Measurements from ENCODE around the gene ARFGEF3. TPM values are rescaled to one million over a fixed set of nuclear protein-coding genes. Genes with fewer than 3 reads are reported as not detected.
A peak's percentile ranks its signal among the peaks of the same experiment; 100 is the strongest.
"Not testable (repeated sequence)": the region's sequence is repeated elsewhere in the genome, so short reads cannot be mapped to it uniquely, and the experiment has no call there.

Gene ARFGEF3
- polyA plus RNA-seq, 6 donors from 2014 or later = not detected

GRCh38 chr6:138205437-138206094, 43.8 kb downstream of the ARFGEF3 start:
- no peaks in the 10 kb centered on the region for H3K36me3 Mint-ChIP-seq
- no peak for DNase-seq
- H3K4me3 Mint-ChIP-seq = no peak overlapping the region
- no peaks in the 10 kb centered on the region for H3K4me1 Mint-ChIP-seq
- H3K27ac Mint-ChIP-seq = no peak overlapping the region
- H3K27me3 Mint-ChIP-seq = peaks cover 28 to 53% (median 38%) of the 10 kb centered on the region in 3 donors
- peaks cover 0 to 5% (median 0%) of the 10 kb centered on the region in 7 donors for H3K9me3 Mint-ChIP-seq
- no peak for ATAC-seq (ENCODE audit: low read depth in 2 of 2)

DNA sequence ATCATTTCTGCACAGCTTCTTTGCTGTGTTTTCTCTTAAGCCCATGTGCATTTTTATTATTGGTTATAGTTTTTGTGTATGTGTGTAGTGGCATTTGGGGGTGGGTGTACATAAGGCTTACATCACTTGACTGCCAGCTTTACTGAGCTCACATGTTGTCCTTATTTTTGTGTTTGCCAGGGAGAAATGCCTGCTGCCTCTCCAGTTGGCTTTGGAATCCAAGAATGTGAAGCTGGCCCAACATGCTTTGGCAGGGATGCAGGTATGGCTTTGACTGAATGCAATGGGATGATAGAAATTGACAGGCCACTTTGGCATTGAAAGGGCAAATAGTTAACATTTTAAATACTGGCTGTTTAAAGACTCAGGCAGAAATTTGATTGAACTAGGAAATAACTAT, 45.1 kb downstream of the ARFGEF3 start:
- H3K4me1 Mint-ChIP-seq = no peaks in the 10 kb centered on the region
- H3K36me3 Mint-ChIP-seq = no peaks in the 10 kb centered on the region
- no peak for ATAC-seq (ENCODE audit: low read depth in 2 of 2)
- DNase-seq = no peak
- H3K27ac Mint-ChIP-seq = no peak overlapping the region
- no peak overlapping the region for H3K4me3 Mint-ChIP-seq
- peaks cover 25 to 46% (median 46%) of the 10 kb centered on the region in 3 donors for H3K27me3 Mint-ChIP-seq
- H3K9me3 Mint-ChIP-seq = peaks cover 0 to 2% (median 0%) of the 10 kb centered on the region in 7 donors

GRCh38 chr6:138211048-138211581, 49.4 kb downstream of the ARFGEF3 start:
- H3K9me3 Mint-ChIP-seq = no peaks in the 10 kb centered on the region
- no peaks in the 10 kb centered on the region for H3K4me1 Mint-ChIP-seq
- no peaks in the 10 kb centered on the region for H3K36me3 Mint-ChIP-seq
- DNase-seq (no peak), ATAC-seq (ENCODE audit: low read depth in 2 of 2) (no peak)
- no peak overlapping the region for H3K27ac Mint-ChIP-seq
- peaks cover 27 to 59% (median 44%) of the 10 kb centered on the region in 3 donors for H3K27me3 Mint-ChIP-seq
- H3K4me3 Mint-ChIP-seq = no peak overlapping the region

DNA sequence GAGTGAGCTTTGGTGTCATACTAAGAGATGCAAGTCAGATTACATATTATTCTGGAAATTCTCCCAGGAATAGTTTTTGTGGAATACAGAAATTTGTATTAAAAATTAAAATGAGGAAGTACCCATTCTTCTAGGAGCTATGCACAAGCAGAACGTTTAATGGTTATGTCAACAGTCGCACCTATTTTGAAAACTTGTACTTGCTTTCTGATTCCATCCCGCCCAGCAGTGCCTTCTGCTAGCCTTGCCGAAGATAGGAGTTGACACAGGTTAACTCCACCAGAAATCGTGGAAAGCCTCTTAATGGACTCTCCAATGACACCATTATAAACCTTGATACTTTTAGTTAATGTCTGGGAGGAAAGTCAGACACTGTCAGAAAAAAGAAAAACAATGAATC, 49.9 kb downstream of the ARFGEF3 start:
- Mint-ChIP-seq H3K9me3 (no peaks in the 10 kb centered on the region), H3K27me3 (peaks cover 27 to 61% (median 44%) of the 10 kb centered on the region in 3 donors), H3K4me3 (no peak overlapping the region), H3K27ac (no peak overlapping the region), H3K4me1 (no peaks in the 10 kb centered on the region), H3K36me3 (no peaks in the 10 kb centered on the region)
- ATAC-seq (ENCODE audit: low read depth in 2 of 2) = no peak
- no peak for DNase-seq

DNA sequence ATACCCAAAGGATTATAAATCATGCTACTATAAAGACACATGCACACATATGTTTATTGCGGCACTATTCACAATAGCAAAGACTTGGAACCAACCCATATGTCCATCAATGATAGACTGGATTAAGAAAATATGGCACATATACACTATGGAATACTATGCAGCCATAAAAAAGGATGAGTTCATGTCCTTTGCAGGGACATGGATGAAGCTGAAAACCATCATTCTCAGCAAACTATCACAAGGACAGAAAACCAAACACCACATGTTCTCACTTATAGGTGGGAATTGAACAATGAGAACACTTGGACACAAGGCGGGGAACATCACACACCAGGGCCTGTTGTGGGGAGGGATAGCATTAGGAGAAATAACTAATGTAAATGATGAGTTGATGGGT, 50.8 kb downstream of the ARFGEF3 start:
- peaks cover 27 to 60% (median 46%) of the 10 kb centered on the region in 3 donors for H3K27me3 Mint-ChIP-seq
- H3K9me3 Mint-ChIP-seq; DNase-seq; H3K27ac Mint-ChIP-seq; H3K36me3 Mint-ChIP-seq; H3K4me3 Mint-ChIP-seq; ATAC-seq (ENCODE audit: low read depth in 2 of 2); H3K4me1 Mint-ChIP-seq: not testable (repeated sequence)

DNA sequence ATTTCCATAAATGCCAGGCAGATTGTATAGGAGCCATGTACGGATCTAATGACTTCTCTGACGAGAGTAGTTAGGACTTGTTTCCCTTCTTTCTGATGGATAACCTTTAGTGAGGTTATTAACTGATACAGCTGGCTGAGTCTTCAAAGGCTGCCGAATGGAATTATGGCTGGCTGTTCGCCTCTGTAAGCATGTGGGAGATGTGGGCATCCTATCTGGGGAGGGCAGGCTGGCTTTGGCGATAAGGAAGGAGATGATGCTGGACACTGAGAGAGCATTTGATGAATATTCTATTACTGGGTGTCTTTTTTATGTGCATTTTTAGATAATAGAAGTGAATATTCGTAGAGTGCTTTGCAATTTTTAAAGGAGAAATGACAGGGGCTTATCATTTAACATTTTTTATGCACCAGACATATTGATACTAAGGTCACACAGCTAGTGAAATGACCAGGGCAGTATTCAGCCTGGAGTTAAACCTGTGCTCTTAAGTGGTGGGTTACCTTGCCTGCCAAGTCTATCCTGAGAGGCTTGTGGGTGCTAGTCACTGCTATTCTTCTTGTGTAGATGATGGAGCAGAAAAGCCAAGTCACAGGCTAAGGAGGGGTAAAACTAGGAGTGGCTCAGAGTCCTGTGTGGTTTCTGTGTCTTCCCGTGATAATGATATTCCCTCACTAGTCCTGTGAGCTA, 53.5 kb downstream of the ARFGEF3 start:
- H3K9me3 Mint-ChIP-seq = peaks cover 0 to 3% (median 0%) of the 10 kb centered on the region in 7 donors
- DNase-seq (no peak), ATAC-seq (ENCODE audit: low read depth in 2 of 2) (no peak)
- no peaks in the 10 kb centered on the region for H3K36me3 Mint-ChIP-seq
- peaks cover 35 to 50% (median 46%) of the 10 kb centered on the region in 3 donors for H3K27me3 Mint-ChIP-seq
- H3K27ac Mint-ChIP-seq = peak overlapping the region in 1 of 6 donors; percentile 52
- no peaks in the 10 kb centered on the region for H3K4me1 Mint-ChIP-seq
- H3K4me3 Mint-ChIP-seq = no peak overlapping the region

GRCh38 chr6:138218449-138218848, 56.7 kb downstream of the ARFGEF3 start, which contains the start of gene PBOV1:
Gene PBOV1, minus strand, starts transcription at chr6:138218491. Its CDS starts 96 bp downstream, at chr6:138218395.
- peaks cover 0 to 3% (median 0%) of the 10 kb centered on the region in 7 donors for H3K9me3 Mint-ChIP-seq
- peaks cover 35 to 42% (median 39%) of the 10 kb centered on the region in 3 donors for H3K27me3 Mint-ChIP-seq
- no peaks in the 10 kb centered on the region for H3K36me3 Mint-ChIP-seq
- no peak within 1 kb of the TSS for H3K27ac Mint-ChIP-seq
- H3K4me3 Mint-ChIP-seq = no peak within 1 kb of the TSS
- no peak for DNase-seq
- ATAC-seq (ENCODE audit: low read depth in 2 of 2) = no peak
- no peaks in the 10 kb centered on the region for H3K4me1 Mint-ChIP-seq

DNA sequence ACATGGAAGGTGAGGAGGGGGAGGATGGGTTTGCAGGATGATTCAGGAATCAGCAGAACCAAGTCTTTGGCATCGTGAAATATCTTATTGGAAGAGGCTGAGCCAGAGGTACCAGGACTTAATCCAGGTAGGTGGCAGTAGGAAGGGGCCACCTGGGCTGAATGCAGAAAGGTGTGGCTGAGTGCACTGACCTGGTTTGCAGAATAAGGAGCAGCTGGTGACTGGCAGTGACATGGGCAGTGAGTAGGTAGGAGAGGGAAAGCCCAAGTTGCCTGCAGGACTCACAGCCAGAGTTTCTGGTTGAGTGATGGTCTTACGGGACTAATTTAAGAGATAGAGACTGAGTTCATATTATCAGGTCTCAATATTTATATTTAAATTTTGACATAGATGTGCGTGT, 57.7 kb downstream of the ARFGEF3 start:
- no peaks in the 10 kb centered on the region for H3K36me3 Mint-ChIP-seq
- ATAC-seq (ENCODE audit: low read depth in 2 of 2) (no peak), DNase-seq (no peak)
- H3K4me3 Mint-ChIP-seq = no peak overlapping the region
- peaks cover 0 to 3% (median 0%) of the 10 kb centered on the region in 7 donors for H3K9me3 Mint-ChIP-seq
- H3K4me1 Mint-ChIP-seq = no peaks in the 10 kb centered on the region
- H3K27ac Mint-ChIP-seq = no peak overlapping the region
- H3K27me3 Mint-ChIP-seq = peaks cover 33 to 42% (median 39%) of the 10 kb centered on the region in 3 donors

- Mint-ChIP-seq H3K27ac (no peak overlapping the region), H3K36me3 (no peaks in the 10 kb centered on the region), H3K4me3 (no peak overlapping the region), H3K27me3 (peaks cover 29 to 39% (median 36%) of the 10 kb centered on the region in 3 donors), H3K9me3 (peaks cover 0 to 3% (median 0%) of the 10 kb centered on the region in 7 donors), H3K4me1 (no peaks in the 10 kb centered on the region)
- ATAC-seq (ENCODE audit: low read depth in 2 of 2) (no peak), DNase-seq (no peak)
Measured at GRCh38 chr6:138219901-138220300, 58.2 kb downstream of the ARFGEF3 start.

DNA sequence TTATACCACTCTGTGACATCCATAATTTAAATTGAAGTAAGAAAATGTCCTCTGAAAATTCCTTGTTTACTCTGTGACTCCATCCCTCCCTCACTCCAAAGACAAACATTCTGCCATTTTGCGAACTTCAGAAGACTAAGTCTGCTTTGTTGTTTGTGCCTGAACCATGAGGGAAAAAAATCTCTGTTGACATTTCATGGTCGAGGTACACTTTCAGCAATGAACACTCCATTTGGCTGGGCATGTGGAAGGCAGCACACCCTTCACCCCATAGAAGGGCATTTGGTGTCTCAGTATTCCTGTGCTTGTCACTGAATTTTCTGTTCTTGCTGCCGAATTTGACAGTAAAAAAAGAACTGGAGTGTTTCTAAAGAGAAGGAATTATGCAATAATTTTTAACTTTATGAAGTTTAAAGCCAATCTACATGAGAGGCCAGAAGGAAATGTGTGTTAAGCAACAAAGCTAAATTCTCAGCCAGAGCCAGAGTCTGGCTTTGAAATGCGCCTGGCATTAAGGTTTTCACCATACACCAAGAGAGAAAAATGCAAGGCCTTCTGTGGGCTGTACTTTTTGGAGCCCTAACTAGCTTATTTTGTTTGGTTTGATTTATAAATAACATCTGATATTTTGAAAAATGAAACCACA, 61.3 kb downstream of the ARFGEF3 start:
- H3K27me3 Mint-ChIP-seq = peaks cover 17 to 44% (median 34%) of the 10 kb centered on the region in 3 donors
- H3K9me3 Mint-ChIP-seq = peaks cover 0 to 3% (median 0%) of the 10 kb centered on the region in 7 donors
- DNase-seq = no peak
- no peak for ATAC-seq (ENCODE audit: low read depth in 2 of 2)
- no peaks in the 10 kb centered on the region for H3K36me3 Mint-ChIP-seq
- H3K4me3 Mint-ChIP-seq = no peak overlapping the region
- H3K27ac Mint-ChIP-seq = no peak overlapping the region
- no peaks in the 10 kb centered on the region for H3K4me1 Mint-ChIP-seq

DNA sequence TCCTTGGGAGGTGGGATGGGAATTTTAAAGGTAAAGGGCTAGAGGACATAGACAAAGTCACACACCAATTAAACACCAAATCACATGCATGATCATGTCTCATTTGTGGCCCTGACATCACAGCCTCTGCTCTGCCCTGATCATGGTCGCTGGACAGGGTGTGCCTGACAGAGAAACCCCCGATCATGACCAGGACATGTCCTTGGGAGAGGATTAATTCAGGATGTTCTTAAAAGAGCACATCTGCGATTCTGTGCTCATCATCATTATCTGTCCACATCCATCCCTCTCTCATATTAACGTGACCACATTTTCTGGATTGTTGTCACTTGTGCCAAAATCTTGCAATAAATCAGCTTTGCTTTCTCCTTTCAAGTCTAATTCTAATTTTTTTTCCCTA, 64.2 kb downstream of the ARFGEF3 start:
- peaks cover 9 to 28% (median 23%) of the 10 kb centered on the region in 3 donors for H3K27me3 Mint-ChIP-seq
- DNase-seq (no peak), ATAC-seq (ENCODE audit: low read depth in 2 of 2) (no peak)
- no peaks in the 10 kb centered on the region for H3K9me3 Mint-ChIP-seq
- no peak overlapping the region for H3K27ac Mint-ChIP-seq
- H3K4me3 Mint-ChIP-seq = no peak overlapping the region
- no peaks in the 10 kb centered on the region for H3K36me3 Mint-ChIP-seq
- H3K4me1 Mint-ChIP-seq = no peaks in the 10 kb centered on the region

DNA sequence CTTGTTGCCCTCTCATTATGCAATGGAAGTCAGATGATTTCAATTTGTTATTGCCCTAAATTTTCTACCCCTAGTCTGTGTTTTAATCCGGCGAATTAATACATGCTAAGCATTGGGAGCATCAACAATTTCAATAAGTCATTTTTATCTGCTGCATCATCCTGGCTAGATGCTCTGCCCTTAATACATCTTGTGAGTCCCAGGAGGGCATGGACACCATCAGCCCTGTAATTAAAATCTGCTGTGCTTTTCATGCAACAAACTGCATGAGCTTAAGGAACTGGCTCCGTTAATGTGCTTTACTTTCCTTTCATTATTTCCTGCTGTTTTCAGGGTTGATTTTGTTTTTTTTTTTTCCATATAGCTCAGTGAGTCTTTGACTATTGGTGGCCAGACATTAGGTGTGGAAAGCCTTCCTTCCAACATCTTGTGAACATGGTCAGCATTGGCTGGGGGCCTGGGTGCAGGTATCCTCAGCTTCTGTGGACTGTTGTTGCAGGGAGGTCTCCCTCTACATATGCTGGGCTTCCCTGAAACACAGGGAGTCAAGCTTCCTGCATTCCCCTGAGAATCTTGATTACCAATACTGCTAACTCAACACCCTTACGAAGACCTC, 65.1 kb downstream of the ARFGEF3 start:
- no peaks in the 10 kb centered on the region for H3K36me3 Mint-ChIP-seq
- peak overlapping the region in 1 of 6 donors; percentile 45 for H3K27ac Mint-ChIP-seq
- H3K4me1 Mint-ChIP-seq = peaks cover 0 to 6% (median 4%) of the 10 kb centered on the region in 3 donors

GRCh38 chr6:138227316-138227781, 65.6 kb downstream of the ARFGEF3 start:
- Mint-ChIP-seq H3K4me1 (peaks cover 0 to 11% (median 4%) of the 10 kb centered on the region in 3 donors), H3K36me3 (no peaks in the 10 kb centered on the region), H3K27ac (no peak overlapping the region), H3K4me3 (no peak overlapping the region), H3K27me3 (peaks cover 14 to 28% (median 20%) of the 10 kb centered on the region in 3 donors), H3K9me3 (no peaks in the 10 kb centered on the region)
- ATAC-seq (ENCODE audit: low read depth in 2 of 2) (no peak), DNase-seq (no peak)

More for the DNA sequence above, 65.1 kb downstream of the ARFGEF3 start:
- no peaks in the 10 kb centered on the region for H3K9me3 Mint-ChIP-seq
- ATAC-seq (ENCODE audit: low read depth in 2 of 2) = no peak
- DNase-seq = no peak
- H3K4me3 Mint-ChIP-seq = no peak overlapping the region
- H3K27me3 Mint-ChIP-seq = peaks cover 14 to 28% (median 23%) of the 10 kb centered on the region in 3 donors

All from naive B cell (primary cell).